ENCODE data around the gene GALNT18.

The GALNT18 gene

DNA sequence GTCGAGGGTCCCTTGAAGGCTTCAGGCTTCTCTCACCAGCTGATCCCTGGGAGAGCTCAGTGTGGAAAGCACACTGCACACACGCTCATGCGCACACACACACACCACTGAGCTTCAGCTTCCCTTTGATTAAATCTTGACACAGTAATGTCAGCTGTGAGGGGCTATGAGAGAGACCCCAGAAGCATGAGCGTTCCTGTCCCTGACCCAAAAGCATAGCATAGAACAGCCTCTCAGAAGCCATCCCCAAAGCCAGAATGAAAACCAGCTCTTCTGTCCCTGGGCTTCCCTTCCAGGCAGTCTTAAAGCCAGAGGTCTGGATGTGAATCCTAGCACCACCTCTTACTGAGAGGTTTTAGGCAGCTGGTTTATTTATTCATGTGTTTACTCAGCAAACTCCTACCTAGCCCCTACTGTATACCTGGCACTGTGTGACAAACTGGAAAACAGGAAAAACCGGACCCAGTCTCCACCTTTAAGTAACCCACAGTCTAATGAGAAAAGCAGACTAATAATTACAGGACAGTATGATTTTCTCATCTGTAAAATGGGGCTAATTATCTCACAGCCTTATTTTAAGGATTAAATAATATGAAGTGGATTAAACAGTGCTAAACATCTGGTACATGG is 15.9 kb downstream of the GALNT18 start:
- Histone ChIP-seq H3F3A (ENCODE audit: insufficient read depth, low read length) (no peaks in the 10 kb centered on the region), H3K9me3 (replicated peaks; ENCODE audit: insufficient read depth, low read length) (no peaks in the 10 kb centered on the region), H3K4me1 (ENCODE audit: low read length) (no peaks in the 10 kb centered on the region), H3K36me3 (replicated peaks; ENCODE audit: insufficient read depth, low read length) (no peaks in the 10 kb centered on the region), H3K4me3 (ENCODE audit: low read length) (no peak overlapping the region), H3K4me2 (ENCODE audit: low read depth, low read length) (no peak overlapping the region), H3K27ac (ENCODE audit: low read length) (no peak overlapping the region), H3K27me3 (replicated peaks; ENCODE audit: insufficient read depth, low read length) (no peaks in the 10 kb centered on the region), H3K79me2 (ENCODE audit: low read length) (no peaks in the 10 kb centered on the region), H3K9me2 (replicated peaks; ENCODE audit: insufficient read depth, low read length) (no peaks in the 10 kb centered on the region), H3K9ac (ENCODE audit: low read length) (no peak overlapping the region), H2AFZ (ENCODE audit: low read length) (no peak overlapping the region), H4K20me1 (ENCODE audit: insufficient read depth, low read length) (no peaks in the 10 kb centered on the region)
- TF ChIP-seq EZH2 (optimal IDR thresholded peaks at IDR 0.05; ENCODE audit: low read depth, low read length) (no peak), EZH2phosphoT487 (IDR thresholded peaks at IDR 0.05; ENCODE audit: low read length) (no peak)
- TF ChIP-seq, protein P1, sequence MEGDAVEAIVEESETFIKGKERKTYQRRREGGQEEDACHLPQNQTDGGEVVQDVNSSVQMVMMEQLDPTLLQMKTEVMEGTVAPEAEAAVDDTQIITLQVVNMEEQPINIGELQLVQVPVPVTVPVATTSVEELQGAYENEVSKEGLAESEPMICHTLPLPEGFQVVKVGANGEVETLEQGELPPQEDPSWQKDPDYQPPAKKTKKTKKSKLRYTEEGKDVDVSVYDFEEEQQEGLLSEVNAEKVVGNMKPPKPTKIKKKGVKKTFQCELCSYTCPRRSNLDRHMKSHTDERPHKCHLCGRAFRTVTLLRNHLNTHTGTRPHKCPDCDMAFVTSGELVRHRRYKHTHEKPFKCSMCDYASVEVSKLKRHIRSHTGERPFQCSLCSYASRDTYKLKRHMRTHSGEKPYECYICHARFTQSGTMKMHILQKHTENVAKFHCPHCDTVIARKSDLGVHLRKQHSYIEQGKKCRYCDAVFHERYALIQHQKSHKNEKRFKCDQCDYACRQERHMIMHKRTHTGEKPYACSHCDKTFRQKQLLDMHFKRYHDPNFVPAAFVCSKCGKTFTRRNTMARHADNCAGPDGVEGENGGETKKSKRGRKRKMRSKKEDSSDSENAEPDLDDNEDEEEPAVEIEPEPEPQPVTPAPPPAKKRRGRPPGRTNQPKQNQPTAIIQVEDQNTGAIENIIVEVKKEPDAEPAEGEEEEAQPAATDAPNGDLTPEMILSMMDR (IDR thresholded peaks at IDR 0.05; ENCODE audit: low read length): no peak
- no peak for DNase-seq

DNA sequence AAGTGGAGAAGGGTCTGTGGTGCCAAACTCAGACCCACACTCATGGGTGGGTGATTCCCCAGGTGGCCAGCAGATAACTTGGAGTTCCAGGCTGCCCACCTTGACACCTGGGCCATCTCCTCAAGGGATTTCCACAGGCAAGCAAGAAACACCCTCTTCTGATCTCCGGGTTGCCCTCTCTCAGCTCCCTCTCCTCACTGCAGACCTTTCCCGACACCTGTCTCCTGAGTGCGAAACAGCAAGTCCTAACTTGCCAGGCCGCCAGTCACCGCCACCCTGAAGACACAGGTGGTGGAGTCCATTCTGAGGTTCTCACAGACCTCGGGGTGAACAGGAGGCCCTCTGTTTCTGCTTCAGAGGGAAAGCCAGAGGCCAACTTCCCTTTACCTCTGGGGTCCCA is 16.6 kb downstream of the GALNT18 start:
- Histone ChIP-seq H4K20me1 (ENCODE audit: insufficient read depth, low read length) (no peaks in the 10 kb centered on the region), H3K4me1 (ENCODE audit: low read length) (no peaks in the 10 kb centered on the region), H3K79me2 (ENCODE audit: low read length) (no peaks in the 10 kb centered on the region), H3K9me2 (replicated peaks; ENCODE audit: insufficient read depth, low read length) (no peaks in the 10 kb centered on the region), H3K9ac (ENCODE audit: low read length) (no peak overlapping the region), H3K4me2 (ENCODE audit: low read depth, low read length) (no peak overlapping the region), H2AFZ (ENCODE audit: low read length) (no peak overlapping the region), H3K9me3 (replicated peaks; ENCODE audit: insufficient read depth, low read length) (no peaks in the 10 kb centered on the region), H3K27me3 (replicated peaks; ENCODE audit: insufficient read depth, low read length) (no peaks in the 10 kb centered on the region), H3F3A (ENCODE audit: insufficient read depth, low read length) (no peaks in the 10 kb centered on the region), H3K4me3 (ENCODE audit: low read length) (no peak overlapping the region), H3K36me3 (replicated peaks; ENCODE audit: insufficient read depth, low read length) (no peaks in the 10 kb centered on the region), H3K27ac (ENCODE audit: low read length) (no peak overlapping the region)
- TF ChIP-seq EZH2phosphoT487 (IDR thresholded peaks at IDR 0.05; ENCODE audit: low read length) (no peak), EZH2 (optimal IDR thresholded peaks at IDR 0.05; ENCODE audit: low read depth, low read length) (no peak)
- TF ChIP-seq, protein P1 (IDR thresholded peaks at IDR 0.05; ENCODE audit: low read length): no peak
- no peak for DNase-seq

DNA sequence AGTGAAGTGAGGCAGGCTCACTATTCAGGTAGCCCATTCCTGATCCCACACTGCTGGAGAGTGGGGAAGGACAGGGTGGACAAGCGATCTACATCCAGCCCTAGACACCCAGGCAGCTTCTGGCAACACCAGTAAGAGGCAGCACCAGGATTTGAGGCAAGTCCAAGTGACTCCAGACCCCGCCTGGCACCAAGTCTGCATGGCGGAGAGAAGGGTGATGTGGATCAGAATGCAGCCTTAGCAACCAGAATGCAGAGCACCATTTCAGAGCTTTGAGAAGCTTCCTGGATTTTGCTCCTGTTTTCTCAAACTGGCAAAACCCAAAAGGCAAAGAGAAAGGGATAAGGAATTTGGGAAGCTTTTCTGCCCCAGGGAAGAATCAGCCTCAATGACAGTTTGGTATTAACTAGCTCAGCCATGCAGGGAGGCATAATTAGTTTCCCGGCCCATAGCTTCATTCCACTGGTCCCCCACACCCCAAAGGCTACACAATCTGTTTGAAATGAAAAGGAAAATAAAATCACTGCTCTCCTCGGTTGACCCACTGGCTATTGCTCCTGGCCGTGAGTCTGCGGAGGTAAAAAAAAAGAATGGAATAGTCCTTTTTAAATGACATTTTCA is 17.3 kb downstream of the GALNT18 start:
- no peaks in the 10 kb centered on the region for H3K27me3 ChIP-seq (replicated peaks; ENCODE audit: insufficient read depth, low read length)
- H3K79me2 ChIP-seq (ENCODE audit: low read length): no peaks in the 10 kb centered on the region
- no peak overlapping the region for H3K9ac ChIP-seq (ENCODE audit: low read length)
- H3K4me2 ChIP-seq (ENCODE audit: low read depth, low read length): no peak overlapping the region
- H3K4me1 ChIP-seq (ENCODE audit: low read length): no peaks in the 10 kb centered on the region
- H3K27ac ChIP-seq (ENCODE audit: low read length): no peak overlapping the region
- no peaks in the 10 kb centered on the region for H4K20me1 ChIP-seq (ENCODE audit: insufficient read depth, low read length)
- no peaks in the 10 kb centered on the region for H3K9me2 ChIP-seq (replicated peaks; ENCODE audit: insufficient read depth, low read length)
- TF ChIP-seq EZH2phosphoT487 (IDR thresholded peaks at IDR 0.05; ENCODE audit: low read length) (no peak), EZH2 (optimal IDR thresholded peaks at IDR 0.05; ENCODE audit: low read depth, low read length) (no peak)
- TF ChIP-seq, protein P1 (IDR thresholded peaks at IDR 0.05; ENCODE audit: low read length): no peak
- no peaks in the 10 kb centered on the region for H3K9me3 ChIP-seq (replicated peaks; ENCODE audit: insufficient read depth, low read length)
- no peak for DNase-seq
- H2AFZ ChIP-seq (ENCODE audit: low read length): no peak overlapping the region
- no peaks in the 10 kb centered on the region for H3F3A ChIP-seq (ENCODE audit: insufficient read depth, low read length)
- H3K36me3 ChIP-seq (replicated peaks; ENCODE audit: insufficient read depth, low read length): no peaks in the 10 kb centered on the region
- no peak overlapping the region for H3K4me3 ChIP-seq (ENCODE audit: low read length)
